Fibroblast of the aortic adventitia (primary cell): ENCODE data around the gene PALM2AKAP2. TPM values are rescaled to one million over a fixed set of nuclear protein-coding genes. Genes with fewer than 3 reads are reported as not detected.
A peak's percentile ranks its signal among the peaks of the same experiment; 100 is the strongest.

ENCODE experiments used
- DNase-seq: peaks from one replicate; pipeline ENCODE4 v3.0.0-alpha.2; 2010; ENCODE audit warnings: low read depth
- H3K4me3 ChIP-seq: 2 replicates; pipeline ENCODE4 v1.5.1; 2011; ENCODE audit warnings: low read depth, mild to moderate bottlenecking, control low read depth, low read length, moderate library complexity
- CTCF ChIP-seq: IDR thresholded peaks from 2 replicates; pipeline ENCODE4 v1.5.1; 2011; ENCODE audit warnings: mild to moderate bottlenecking, low read length, control low read depth, inconsistent platforms; ENCODE audit not compliant: insufficient read depth
- total RNA-seq: library from RNA; depleted of rRNA; stranded (reverse); fragments of >200 nt; gene quantifications from 2 replicates; pipeline ENCODE4 v1.2.3, GENCODE V29; 2012; ENCODE audit warnings: low replicate concordance

The PALM2AKAP2 gene
- total RNA-seq, 1 donor = 4.2 TPM

- no peak for DNase-seq
- TF ChIP-seq CTCF = no peak
- no peak overlapping the region for H3K4me3 ChIP-seq
Observed at GRCh38 chr9:109797509-109797908, 17.5 kb downstream of the PALM2AKAP2 start.

- no peak for DNase-seq
- no peak overlapping the region for H3K4me3 ChIP-seq
- no peak for TF ChIP-seq CTCF
Observed at GRCh38 chr9:109799141-109799540, 19.1 kb downstream of the PALM2AKAP2 start.

GRCh38 chr9:109799792-109800191 is 19.8 kb downstream of the PALM2AKAP2 start:
- H3K4me3 ChIP-seq = no peak overlapping the region
- DNase-seq = peak; percentile 69
- TF ChIP-seq CTCF = no peak

GRCh38 chr9:109801484-109801883 is 21.5 kb downstream of the PALM2AKAP2 start:
- no peak for DNase-seq
- no peak for TF ChIP-seq CTCF
- no peak overlapping the region for H3K4me3 ChIP-seq

GRCh38 chr9:109802491-109802890 is 22.5 kb downstream of the PALM2AKAP2 start:
- TF ChIP-seq CTCF = no peak
- no peak overlapping the region for H3K4me3 ChIP-seq
- no peak for DNase-seq

GRCh38 chr9:109805050-109805449 is 25.1 kb downstream of the PALM2AKAP2 start:
- no peak overlapping the region for H3K4me3 ChIP-seq
- no peak for DNase-seq
- no peak for TF ChIP-seq CTCF

GRCh38 chr9:109806506-109807115 is 26.6 kb downstream of the PALM2AKAP2 start:
- no peak for TF ChIP-seq CTCF
- no peak overlapping the region for H3K4me3 ChIP-seq
- DNase-seq = peak; percentile 67
